Stimulated activated CD4-positive, alpha-beta T cell treated with anti-CD3 and anti-CD28 coated beads, Interleukin-1b, Interleukin-23, amount 100 ng/mL, for 4 hours (primary cell): ENCODE results near the gene COL15A1.
A peak's percentile ranks its signal among the peaks of the same experiment; 100 is the strongest.
"Not testable (repeated sequence)": the region's sequence is repeated elsewhere in the genome, so short reads cannot be mapped to it uniquely, and the experiment has no call there.

Source experiments
- DNase-seq, 2 donors: peaks; one replicate each; pipeline ENCODE4 v3.0.0-alpha.2; 2020; ENCODE audit warnings: low read depth in 2 of 2

COL15A1 gene

DNA sequence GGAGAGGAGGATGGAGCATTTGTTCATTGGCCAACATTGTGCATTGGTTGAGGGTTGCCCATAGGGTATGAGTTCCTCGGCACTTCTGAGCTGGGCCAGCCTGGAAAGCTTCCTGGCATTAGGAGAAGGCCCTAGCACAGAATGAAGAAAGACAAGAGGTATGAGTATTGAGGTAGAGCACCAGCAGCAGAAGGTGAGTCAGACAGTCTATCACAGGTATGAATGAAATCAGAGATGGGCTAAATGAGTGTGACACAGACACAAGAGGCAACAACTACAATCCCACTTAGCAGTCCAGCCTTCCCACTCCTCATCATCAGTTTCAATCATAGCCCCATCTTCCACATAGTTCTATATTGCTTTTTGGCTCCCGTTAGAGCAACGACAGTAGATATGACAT lies 135.8 kb downstream of the COL15A1 start:
- no peak for DNase-seq

DNA sequence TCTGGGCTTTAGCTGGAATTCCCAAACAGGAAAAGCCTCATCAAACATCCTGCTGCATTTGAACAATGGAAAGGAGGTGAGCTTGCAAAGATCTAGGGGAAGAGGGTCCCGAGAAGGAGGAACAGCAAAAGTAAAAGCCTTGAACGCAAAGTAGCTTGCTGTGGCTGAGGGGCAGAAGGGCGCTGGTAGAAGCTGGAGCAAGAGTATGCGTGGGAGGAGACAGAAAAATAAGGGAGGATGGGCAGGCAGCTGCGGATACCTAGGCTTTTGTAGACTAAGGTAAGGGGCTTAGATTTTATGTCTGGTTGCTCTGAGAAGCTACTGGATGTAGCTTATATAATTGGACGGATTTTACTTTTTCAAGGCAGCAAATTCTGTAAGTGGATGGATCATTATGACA lies 139.3 kb downstream of the COL15A1 start:
- no peak for DNase-seq

DNA sequence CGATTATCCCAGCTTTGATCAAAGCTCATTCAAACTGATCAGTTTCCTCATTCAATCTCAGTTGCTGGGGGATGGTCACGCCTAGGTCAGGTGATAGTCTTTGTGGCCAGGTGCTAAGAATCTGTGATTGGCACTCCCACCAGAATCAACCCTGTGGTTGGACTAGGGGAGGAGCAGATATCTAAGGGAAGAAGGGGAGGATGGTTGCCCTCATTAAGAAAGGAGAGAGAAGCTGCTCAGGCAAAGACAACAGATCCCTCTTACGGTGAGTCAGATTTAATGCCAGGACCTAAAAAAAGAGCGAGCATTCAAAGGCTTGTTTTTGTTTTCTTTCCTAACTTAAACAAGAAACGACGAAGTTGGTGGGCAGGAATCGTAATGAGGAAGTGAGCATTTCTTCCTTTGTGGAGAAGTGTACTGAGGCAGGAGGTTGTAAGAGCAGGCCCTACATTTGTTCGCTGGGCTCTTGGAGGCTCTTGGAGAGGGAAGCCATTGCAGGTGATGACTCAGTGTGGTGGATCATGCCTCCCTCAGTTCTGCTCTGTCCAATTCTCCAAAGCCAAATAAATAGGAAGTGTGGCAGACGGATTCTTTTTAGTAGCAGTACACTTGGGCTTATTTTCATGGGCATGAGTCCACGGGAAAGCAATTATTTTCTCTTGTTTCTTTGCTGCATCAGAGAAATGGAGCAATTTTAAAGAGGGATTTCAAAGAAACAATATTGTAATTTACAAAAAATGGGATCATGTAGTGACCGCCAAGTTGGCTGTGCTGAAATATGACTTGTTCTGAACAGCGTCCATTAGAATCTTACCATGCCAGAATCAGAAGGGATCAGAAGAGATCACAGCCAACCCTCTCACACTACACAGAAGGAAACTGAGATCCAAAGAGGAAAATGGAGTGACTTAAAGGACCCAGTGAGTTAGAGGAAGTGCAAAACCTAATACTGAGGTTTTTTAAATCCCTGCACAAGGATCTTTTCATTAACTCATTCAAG lies 142.5 kb downstream of the COL15A1 start:
- no peak for DNase-seq

DNA sequence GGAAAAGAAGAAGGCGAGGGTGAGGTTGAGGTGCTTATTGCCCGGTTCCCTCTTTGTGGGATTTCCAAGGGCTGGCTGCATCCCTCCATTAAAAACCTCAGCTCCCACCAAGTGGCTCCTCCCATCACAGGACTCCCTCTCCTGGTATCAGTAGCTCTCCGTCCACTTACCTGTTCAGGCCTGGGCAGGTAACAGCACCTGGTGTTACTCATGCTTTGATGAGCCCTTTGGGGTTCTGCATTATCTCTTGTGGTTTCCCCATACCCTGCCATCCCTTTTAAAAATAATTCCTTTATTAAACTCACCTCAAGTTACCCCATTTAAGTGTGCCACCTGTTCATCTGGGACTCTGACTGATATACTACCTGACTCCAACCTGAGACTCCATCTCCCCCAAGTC lies 143.8 kb downstream of the COL15A1 start:
- no peak for DNase-seq

DNA sequence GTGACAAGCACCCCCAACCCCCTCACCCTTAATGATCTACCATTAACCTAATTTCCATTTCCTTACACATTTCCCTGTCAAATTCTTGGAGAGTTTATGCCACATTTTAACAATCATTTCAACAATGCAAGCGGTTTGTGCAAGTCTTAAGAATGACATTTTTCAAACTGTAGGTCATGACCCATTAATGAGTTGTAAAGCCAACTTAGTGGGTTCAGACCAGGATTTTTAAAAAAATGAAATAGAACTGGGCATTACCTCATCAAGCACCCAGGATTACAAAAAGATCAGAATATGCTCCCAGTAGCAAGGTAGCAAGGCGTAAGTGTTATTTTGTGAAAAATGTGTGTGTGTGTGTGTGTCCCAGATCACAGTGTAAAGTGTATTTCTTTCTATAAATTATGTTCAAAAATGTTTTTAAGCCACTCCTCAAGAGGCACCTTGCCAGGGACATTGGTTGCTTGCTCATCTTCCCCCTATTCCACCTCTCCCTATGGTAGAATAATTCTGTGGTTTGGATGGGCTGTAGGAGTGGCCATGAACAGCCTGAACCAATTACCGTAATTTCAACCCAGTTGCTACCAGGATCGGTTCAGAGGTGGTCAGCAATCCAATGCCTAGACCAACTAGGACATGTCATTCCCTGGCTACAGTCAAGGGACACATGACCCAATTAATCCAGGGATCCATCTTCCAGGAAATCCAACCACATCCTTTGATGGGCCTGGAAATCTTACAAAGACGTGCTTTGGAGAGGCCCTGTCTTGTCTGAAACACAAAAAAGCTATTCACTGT lies 146.8 kb downstream of the COL15A1 start:
- DNase-seq = no peak

DNA sequence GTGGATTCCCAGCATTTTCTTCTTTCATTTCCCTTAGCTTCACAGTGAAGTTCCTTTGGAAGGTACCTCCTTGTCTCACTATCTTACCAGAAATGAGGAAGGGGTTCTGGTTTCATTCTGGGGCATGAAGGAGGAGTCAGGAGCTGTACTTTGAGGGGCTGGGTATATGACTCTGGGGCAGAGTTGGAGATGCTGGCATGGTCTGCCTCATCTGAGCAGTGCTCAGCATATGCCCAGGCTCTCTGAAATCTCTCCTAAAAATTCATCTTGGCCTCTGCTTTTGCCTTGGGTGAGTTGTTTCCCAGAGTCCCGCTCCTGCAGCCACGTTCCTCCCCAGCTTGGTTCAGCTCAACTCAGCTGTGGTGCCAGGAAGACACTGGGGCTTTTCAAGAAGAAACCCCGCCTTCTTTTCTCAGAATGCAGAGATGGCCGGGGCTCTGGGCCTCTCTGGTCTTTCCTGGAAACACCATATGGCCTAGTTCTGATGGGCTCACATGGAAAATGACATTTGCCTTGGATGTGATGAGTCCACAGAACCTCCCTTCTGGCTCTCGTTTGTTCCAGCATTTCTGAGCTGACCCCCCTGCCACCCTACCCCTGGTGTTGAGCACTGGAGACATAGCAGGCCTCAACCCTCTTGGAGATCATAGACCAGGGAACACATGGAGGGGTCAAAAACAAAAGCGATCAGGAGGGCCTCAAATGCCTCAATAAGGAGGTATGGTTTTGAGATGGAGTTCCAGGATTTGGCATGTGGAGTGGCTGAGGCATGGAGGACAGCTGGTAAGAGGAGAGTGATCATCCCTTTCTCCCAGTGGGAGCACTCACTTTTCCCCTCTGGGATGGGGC lies 149.2 kb downstream of the COL15A1 start:
- DNase-seq = no peak

DNA sequence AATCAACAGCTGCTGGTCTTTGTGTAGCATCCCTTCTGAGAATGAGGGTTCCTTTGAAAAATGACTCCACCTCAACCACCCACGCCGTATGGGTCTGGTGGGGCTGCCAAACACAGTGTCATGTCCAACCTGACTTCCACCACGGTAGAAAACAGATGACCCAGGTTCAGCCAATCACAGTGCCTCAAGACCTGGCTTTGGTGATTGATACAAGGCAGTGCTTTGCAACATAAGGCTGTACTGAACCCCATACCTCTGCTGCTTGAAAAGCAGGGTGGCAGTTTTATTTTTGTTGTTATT lies 149.7 kb downstream of the COL15A1 start:
- DNase-seq = no peak

DNA sequence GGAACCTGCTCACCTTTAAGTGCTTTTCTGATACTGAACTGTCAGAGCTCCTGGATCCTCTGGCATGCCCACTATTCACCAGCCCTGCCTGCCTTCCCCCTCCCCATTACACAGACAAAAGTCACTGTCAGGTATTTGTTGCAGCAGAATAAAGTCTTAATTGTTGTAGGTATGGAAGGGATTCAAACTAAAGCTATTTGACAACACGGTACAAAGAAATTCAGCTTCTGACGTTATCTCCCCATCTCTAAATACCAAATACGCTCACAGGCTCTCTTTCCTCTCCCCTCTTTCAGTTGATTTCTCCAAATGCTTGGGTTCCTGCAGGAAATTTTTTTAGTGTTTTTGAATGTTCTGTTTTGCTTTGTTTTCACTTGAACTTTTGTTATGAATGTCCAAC lies 151.9 kb downstream of the COL15A1 start:
- no peak for DNase-seq

DNA sequence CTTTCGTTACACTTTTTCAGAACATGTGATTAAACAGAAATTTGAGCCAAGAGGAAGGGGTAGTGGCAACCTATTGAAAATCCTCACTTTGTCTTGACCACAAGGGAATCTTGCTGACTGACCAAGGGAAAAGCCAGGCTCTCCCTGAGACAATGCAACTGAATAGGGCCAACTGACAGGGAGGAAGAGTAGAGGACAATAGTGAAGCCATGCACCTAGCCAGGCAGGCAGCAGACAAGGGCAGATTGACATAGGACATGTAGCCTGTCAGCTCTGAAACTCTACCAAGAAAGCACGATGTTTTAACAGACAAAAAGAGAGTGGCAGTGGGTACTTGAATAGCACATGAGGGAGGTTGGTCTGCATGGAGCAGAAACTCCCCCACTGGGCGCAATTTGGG lies 152.7 kb downstream of the COL15A1 start:
- DNase-seq = no peak

DNA sequence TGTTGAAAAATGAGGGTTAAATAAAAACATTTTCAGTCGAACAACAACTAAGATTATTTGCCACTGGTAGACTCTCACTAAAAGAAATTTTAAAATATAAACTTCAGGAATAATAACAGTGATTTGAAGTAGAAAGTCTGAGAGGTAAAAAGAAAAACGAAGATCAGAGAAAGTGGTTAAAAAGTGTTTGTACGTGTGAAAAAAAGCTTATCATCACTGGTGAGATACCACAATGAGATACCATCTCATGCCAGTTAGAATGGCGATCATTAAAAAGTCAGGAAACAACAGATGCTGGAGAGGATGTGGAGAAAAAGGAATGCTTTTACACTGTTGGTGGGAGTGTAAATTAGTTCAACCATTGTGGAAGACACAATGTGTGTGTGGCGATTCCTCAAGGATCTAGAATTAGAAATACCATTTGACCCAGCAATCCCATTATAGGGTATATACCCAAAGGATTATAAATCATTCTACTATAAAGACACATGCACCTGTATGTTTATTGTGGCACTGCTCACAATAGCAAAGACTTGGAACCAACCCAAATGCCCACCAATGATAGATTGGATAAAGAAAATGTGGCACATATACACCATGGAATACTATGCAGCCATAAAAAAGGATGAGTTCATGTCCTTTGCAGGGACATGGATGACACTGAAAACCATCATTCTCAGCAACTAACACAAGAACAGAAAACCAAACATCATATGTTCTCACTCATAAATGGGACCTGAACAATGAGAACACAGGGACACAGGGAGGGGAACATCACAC lies 156.3 kb downstream of the COL15A1 start:
- not testable (repeated sequence) for DNase-seq

DNA sequence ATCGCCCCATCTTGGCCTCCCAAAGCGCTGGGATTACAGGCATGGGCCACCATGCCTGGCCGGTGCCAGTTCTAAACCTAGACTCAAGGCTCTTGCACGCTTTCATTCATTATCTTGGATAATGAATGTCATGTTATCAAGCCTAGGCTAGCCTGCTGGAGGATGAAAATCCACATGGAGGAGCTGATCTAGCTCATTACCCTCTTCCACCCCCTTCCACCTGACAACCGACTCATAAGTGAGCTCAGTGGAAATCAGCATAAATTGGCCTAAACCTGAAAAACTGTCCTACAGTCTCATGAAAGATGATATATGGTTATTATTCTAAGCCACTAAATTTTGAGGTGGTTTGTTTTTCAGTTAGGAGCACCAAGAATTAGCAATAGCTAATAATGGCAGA lies 157.6 kb downstream of the COL15A1 start:
- DNase-seq = no peak

DNA sequence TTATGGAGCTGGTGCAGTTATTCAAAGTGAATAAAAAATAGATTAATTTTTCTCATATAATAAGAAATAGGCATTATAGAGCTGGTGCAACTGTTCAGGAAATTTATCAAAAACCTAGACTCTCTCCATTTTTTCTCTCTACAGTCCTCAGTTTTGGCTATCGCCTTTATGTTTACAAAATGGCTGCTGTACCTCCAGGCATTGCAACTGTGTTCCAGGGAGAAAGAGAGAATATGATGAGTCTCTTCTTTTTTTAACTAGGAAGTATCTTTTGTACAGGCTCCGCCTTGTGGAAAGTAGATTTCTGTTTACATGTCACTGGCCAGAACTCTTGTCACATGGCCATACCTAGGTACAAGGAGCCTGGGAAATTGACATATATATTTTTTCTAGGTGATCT lies 158.1 kb downstream of the COL15A1 start:
- no peak for DNase-seq

DNA sequence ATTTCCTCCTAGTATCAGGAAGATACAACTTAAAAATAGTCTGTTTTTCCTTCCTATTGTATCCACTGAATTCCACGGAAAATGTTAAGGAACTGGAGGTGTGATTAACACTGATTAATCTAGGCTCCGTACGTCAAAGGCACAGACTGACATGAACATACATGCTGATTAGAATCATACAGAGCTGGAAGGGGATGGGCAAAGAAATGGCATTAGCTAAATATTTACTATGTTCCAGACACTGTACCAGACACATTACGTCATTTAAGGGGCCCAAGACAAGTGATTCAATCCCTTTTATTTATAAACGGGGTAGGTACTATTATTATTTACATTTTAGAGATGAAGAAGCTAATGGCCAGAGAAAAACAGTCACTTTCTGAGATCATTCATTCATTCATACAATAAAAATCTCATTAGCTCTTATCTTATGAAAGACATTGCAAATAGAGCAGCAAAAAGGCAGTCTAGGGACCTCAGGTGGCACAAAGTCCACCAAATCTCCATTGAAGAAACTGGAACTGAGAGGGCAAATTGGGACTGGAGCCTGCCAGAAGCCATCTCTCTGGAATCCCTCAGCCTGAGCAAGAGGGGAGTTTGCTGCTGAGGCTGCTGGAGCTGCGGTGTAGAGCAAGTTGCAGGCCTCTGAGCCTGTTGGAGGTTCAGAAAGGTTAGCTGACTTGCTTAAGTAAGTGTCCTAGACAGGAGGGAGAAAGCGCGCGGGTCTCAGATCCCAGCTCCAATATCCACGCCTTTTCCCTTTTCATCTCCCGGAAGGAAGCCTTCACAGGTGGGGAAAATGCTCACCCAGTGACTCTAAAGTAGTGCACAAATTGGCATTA lies 159.6 kb downstream of the COL15A1 start:
- DNase-seq = no peak

DNA sequence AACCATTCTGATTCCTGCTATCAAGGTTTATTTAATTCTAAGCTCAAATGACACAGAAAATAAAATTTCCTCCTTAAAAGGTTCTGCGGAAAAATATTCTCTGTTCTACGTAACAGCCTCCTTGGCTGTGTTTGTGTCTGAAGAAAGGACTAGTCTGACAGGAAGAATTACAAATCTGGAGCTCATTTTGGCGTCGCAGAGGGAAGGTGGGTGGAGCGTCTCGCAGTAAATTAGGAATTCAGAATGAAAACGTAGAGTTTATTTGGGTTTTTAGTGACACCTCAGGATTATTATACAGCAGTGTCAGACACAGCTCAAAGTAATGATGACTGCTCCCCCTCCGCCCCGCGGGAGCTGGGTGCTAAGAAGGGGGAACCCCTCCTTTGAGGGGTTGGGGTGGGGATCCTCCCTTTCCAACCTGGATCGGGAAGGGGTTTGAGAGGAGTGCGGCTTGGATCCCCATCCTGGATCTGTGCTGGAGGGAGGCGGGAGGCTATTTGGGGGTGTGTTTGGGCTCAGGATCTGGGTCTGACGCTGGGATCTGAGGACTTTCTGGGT lies 160.3 kb downstream of the COL15A1 start:
- no peak for DNase-seq

DNA sequence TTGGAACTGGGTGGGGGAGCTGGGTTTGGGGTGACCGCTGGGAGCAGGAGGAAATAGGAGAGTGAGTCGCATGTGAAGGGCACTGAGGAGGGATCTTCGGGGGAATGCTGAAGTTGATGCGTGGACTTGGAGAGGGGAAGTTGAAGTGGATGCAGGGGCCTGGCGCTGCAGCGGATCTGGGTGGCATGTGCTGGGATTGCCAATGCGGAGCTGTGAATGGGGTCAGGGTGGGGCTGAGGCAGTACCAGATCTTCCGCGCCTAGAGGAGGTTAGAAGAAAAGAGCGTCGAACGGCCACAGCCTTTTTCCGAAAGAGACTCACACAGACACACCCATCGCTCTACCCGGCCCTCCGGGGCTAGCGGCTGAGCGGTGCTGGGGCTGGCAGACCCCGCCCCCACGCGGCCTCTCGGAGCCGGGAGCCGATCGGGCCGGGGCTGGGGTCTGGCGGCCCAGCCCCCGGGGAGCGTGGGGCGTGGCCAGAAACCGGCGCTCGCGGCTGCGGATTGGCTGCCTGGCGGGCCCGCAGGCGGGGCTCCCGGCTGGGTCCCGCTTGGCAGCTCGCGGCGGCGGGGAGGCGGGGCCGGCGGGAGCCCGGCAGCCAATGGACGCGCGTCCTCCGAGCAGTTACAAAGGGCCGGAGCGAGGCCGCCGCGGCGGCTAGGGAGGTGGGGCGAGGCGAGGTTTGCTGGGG lies 160.9 kb downstream of the COL15A1 start, which contains the start of gene TGFBR1:
Gene TGFBR1, plus strand, starts transcription at position 655 of the 693 bp plus-strand sequence. CDS start 93 bp downstream, outside the sequence.
- peak; percentile 83 to 92 for DNase-seq

DNA sequence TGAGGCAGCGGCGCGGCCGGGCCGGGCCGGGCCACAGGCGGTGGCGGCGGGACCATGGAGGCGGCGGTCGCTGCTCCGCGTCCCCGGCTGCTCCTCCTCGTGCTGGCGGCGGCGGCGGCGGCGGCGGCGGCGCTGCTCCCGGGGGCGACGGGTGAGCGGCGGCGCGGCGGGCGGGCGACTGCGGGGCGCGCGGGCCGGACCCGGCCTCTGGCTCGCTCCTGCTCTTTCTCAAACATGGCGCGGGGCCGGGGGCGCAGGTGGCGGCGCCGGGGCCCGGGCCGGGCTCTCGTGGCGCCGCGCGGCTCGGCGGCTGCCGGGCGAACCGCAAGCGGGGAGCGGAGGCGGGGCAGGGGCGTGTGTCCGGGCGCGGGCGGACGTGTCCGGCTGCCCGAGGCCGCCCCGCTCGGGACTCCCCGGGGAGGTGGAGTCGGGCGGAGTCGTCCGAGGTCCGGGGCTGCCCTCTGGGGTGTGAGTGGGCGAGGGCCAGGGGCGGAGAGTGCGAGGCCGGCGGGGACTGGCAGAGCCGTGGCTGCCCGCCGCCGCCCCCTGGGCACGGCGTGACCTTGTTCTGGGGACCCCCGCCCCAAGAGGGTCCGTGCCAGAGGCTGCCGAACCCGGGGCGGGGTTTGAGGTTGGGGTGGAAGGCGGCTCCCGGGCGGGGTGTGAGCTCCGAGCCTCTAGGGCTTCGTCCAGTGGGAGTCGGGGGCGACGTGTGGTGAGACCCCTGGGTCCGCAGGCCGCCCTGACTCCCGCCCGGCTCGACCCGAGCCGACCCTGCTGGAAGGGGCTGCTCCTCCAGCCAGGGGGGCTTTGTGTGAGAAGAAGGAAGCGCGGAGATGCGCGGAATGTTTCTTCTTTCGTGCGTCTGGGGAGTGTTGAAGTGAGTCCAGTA lies 161.7 kb downstream of the COL15A1 start:
- peak in 1 of 2 donors; percentile 17 for DNase-seq

DNA sequence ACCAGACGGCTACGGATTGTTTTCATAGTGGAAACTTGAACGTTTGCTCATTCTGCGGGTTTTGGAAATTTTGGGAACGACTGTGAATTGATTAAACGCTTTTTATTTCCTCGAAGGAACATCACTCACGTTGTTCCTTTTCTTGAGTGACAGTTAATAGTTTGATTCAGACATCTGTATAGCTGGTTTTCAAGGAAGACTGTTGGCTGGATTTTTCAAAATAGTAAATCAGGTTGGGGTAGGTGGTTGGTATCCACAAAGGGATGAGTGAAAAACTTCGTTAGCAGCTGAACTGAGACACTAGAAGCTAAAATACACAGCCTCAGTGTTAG lies 162.3 kb downstream of the COL15A1 start:
- DNase-seq = no peak

DNA sequence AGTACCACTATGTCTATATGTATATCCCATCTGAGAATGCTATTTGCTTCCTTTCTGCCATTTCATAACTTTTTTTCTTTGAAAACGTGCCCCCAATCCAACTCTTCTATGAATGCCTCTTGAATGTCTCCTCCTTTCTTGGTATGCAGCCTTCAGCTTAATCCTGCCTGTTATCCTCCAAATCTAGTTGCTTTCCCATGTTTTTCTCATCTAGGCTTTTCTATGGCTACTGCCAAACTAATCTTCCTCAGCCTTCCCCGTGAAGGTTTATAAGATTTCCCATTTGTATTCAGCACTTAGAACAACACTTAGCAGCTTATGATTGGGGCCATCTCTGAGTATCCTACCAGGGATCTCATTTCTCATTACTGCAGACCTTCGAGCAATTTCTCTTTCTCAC lies 163.7 kb downstream of the COL15A1 start:
- no peak for DNase-seq
